Germinal center (tissue), 1 donor: ENCODE data around the gene FUT2.
"Not testable (repeated sequence)": the region's sequence is repeated elsewhere in the genome, so short reads cannot be mapped to it uniquely, and the experiment has no call there.

Experiments
- DNase-seq: peaks from one replicate; pipeline ENCODE4 v3.0.0; 2012; ENCODE audit warnings: mixed read lengths, low spot score

FUT2 gene

GRCh38 chr19:48695743-48696352 lies at the start of gene FUT2:
Gene FUT2, plus strand, starts transcription at chr19:48695971. Its CDS starts 6,986 bp downstream, at chr19:48702957.
- DNase-seq = no peak

- DNase-seq = peak; percentile 90
Measured at GRCh38 chr19:48646001-48646721, 49.6 kb upstream of the FUT2 start, which contains the start of gene CA11. Gene CA11, minus strand, starts transcription at chr19:48646187. Its CDS starts 555 bp downstream, at chr19:48645632.

GRCh38 chr19:48646722-48647216 lies 49.0 kb upstream of the FUT2 start:
- no peak for DNase-seq

- no peak for DNase-seq
Measured at GRCh38 chr19:48648134-48648533, 47.6 kb upstream of the FUT2 start.

- DNase-seq = no peak
Measured at GRCh38 chr19:48650974-48651682, 44.6 kb upstream of the FUT2 start.

GRCh38 chr19:48651683-48652048 lies 44.1 kb upstream of the FUT2 start:
- DNase-seq = no peak

- DNase-seq = no peak
Measured at GRCh38 chr19:48654299-48655059, 41.3 kb upstream of the FUT2 start.

- no peak for DNase-seq
Measured at GRCh38 chr19:48656840-48657474, 38.8 kb upstream of the FUT2 start.

GRCh38 chr19:48657828-48658227 lies 37.9 kb upstream of the FUT2 start:
- not testable (repeated sequence) for DNase-seq

- no peak for DNase-seq
Measured at GRCh38 chr19:48658483-48658882, 37.3 kb upstream of the FUT2 start.

- DNase-seq = peak; percentile 82
Measured at GRCh38 chr19:48659768-48660167, 36.0 kb upstream of the FUT2 start.

- peak; percentile 96 for DNase-seq
Measured at GRCh38 chr19:48660852-48661710, 34.7 kb upstream of the FUT2 start.

GRCh38 chr19:48661711-48662090 lies 34.1 kb upstream of the FUT2 start:
- no peak for DNase-seq

- DNase-seq = no peak
Measured at GRCh38 chr19:48663667-48664066, 32.1 kb upstream of the FUT2 start.

GRCh38 chr19:48664476-48664875 lies 31.3 kb upstream of the FUT2 start:
- DNase-seq = no peak

GRCh38 chr19:48665786-48666185 lies 30.0 kb upstream of the FUT2 start:
- DNase-seq = no peak

GRCh38 chr19:48668332-48668731 lies 27.4 kb upstream of the FUT2 start:
- DNase-seq = no peak

GRCh38 chr19:48668761-48669160 lies 27.0 kb upstream of the FUT2 start:
- no peak for DNase-seq

GRCh38 chr19:48669903-48670668 lies 25.7 kb upstream of the FUT2 start:
- DNase-seq = no peak
